Upper lobe of left lung (tissue), 4 donors: ENCODE data around the gene DDX31.

Experiments
- CTCF ChIP-seq, 6 experiments: fragments of 450-650 bp in 4 of 6; fragments of 200-600 bp in 2 of 6; sonication (generic) in 2 of 6; IDR thresholded peaks; one replicate each; pipeline ENCODE4 v1.5.1; 2016 to 2019; ENCODE audit warnings: antibody characterized with exemption in 6 of 6
- POLR2A ChIP-seq, 4 donors: fragments of 450-650 bp; IDR thresholded peaks; one replicate each; pipeline ENCODE4 v1.5.1; 2016 to 2017; ENCODE audit warnings: antibody characterized with exemption in 4 of 4, mild to moderate bottlenecking in 2 of 4
- POLR2AphosphoS5 ChIP-seq, 2 donors: sonication (generic); formaldehyde crosslinking; IDR thresholded peaks; one replicate each; pipeline ENCODE4 v1.5.1; 2017; ENCODE audit warnings: antibody characterized with exemption in 2 of 2

- no peak for TF ChIP-seq POLR2AphosphoS5 (IDR thresholded peaks at IDR 0.05)
- no peak for TF ChIP-seq CTCF (IDR thresholded peaks at IDR 0.05)
- no peak for TF ChIP-seq POLR2A (IDR thresholded peaks at IDR 0.05)
These were observed 67.6 kb downstream of the DDX31 start for GRCh38 chr9:132602207-132602606.
